A673 (cell line): ENCODE measurements around the gene SLC25A47.

Experiments used
- EZH2 ChIP-seq: fragments of 200-600 bp; sonication (generic); IDR thresholded peaks from 2 replicates; pipeline ENCODE4 v1.6.1; 2017; ENCODE audit warnings: borderline replicate concordance, low read depth, mild to moderate bottlenecking, mixed read lengths, antibody characterized with exemption, low read length; ENCODE audit not compliant: poor library complexity, severe bottlenecking
- TF ChIP-seq, protein P1 (sequence below): fragments of 300-800, 200-600 bp; sonication (generic); conservative IDR thresholded peaks from 2 replicates; pipeline ENCODE4 v1.5.1; 2017; ENCODE audit warnings: low read depth, mild to moderate bottlenecking, antibody characterized with exemption, low read length, moderate library complexity, mixed read lengths

DNA sequence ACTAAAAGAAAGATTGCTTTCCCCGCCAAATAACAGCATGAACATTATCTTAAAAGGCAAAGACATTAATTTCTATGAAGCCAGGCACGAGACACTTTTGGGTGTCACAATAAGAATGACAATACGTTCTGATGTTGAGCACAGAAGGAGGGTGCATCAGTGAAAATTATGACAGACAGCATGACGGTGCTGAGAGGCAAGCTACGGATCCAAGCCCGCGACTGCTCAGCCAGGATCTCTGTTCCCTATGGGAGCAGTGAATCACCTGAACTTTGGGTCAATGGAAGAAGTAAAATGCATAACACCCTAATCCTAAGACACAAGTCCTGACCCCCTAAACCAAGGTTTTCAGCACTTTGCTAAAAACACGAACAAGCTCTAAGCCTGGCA lies 51.7 kb downstream of the SLC25A47 start:
- TF ChIP-seq, protein P1, sequence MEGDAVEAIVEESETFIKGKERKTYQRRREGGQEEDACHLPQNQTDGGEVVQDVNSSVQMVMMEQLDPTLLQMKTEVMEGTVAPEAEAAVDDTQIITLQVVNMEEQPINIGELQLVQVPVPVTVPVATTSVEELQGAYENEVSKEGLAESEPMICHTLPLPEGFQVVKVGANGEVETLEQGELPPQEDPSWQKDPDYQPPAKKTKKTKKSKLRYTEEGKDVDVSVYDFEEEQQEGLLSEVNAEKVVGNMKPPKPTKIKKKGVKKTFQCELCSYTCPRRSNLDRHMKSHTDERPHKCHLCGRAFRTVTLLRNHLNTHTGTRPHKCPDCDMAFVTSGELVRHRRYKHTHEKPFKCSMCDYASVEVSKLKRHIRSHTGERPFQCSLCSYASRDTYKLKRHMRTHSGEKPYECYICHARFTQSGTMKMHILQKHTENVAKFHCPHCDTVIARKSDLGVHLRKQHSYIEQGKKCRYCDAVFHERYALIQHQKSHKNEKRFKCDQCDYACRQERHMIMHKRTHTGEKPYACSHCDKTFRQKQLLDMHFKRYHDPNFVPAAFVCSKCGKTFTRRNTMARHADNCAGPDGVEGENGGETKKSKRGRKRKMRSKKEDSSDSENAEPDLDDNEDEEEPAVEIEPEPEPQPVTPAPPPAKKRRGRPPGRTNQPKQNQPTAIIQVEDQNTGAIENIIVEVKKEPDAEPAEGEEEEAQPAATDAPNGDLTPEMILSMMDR, result no peak
- TF ChIP-seq EZH2, result no peak
